ENCODE results near the gene HLCS.

HLCS gene

GRCh38 chr21:36713746-36714145 is 252.7 kb downstream of the HLCS start:
- DNase-seq, result no peak

GRCh38 chr21:36710729-36711048 is 255.8 kb downstream of the HLCS start:
- no peak for DNase-seq

GRCh38 chr21:36709868-36710728 is 256.4 kb downstream of the HLCS start:
- no peak for DNase-seq

GRCh38 chr21:36709030-36709867 is 257.2 kb downstream of the HLCS start:
- DNase-seq, result no peak

- DNase-seq, result no peak
Measured at GRCh38 chr21:36708286-36709029, 258.0 kb downstream of the HLCS start.

GRCh38 chr21:36707763-36708285 is 258.6 kb downstream of the HLCS start:
- DNase-seq, result no peak

GRCh38 chr21:36706951-36707762 is 259.3 kb downstream of the HLCS start:
- DNase-seq, result no peak

GRCh38 chr21:36706482-36706852 is 260.0 kb downstream of the HLCS start:
- DNase-seq, result no peak

GRCh38 chr21:36705679-36706481 is 260.6 kb downstream of the HLCS start:
- DNase-seq, result no peak

- no peak for DNase-seq
Measured at GRCh38 chr21:36704958-36705678, 261.4 kb downstream of the HLCS start.

- no peak for DNase-seq
Measured at GRCh38 chr21:36704281-36704957, 262.1 kb downstream of the HLCS start.

- no peak for DNase-seq
Measured at GRCh38 chr21:36703626-36704280, 262.7 kb downstream of the HLCS start.

- no peak for DNase-seq
Measured at GRCh38 chr21:36703123-36703522, 263.3 kb downstream of the HLCS start.

GRCh38 chr21:36702622-36702968 is 263.9 kb downstream of the HLCS start:
- no peak for DNase-seq

- DNase-seq, result no peak
Measured at GRCh38 chr21:36701756-36702621, 264.5 kb downstream of the HLCS start.

- no peak for DNase-seq
Measured at GRCh38 chr21:36700971-36701755, 265.3 kb downstream of the HLCS start.

Data from AML-193 (cell line).